Neural cell (in vitro differentiated cells): ENCODE measurements around the gene ATOH8.

Experiments
- EZH2 ChIP-seq: fragments of 200-600, 300-800 bp; shearing (Covaris generic), sonication (generic); IDR thresholded peaks from 2 replicates; pipeline ENCODE4 v1.6.1; 2014; ENCODE audit warnings: antibody characterized with exemption, low read length, borderline replicate concordance, mild to moderate bottlenecking; ENCODE audit not compliant: insufficient read depth, poor library complexity, severe bottlenecking
- POLR2AphosphoS5 ChIP-seq: IDR thresholded peaks from 2 replicates; pipeline ENCODE4 v1.6.1; 2012
- TAF1 ChIP-seq: IDR thresholded peaks from 2 replicates; pipeline ENCODE4 v1.6.1; 2012; ENCODE audit warnings: low read depth
- TF ChIP-seq, protein P1 (sequence below): fragments of 450-650 bp; IDR thresholded peaks from 2 replicates; pipeline ENCODE4 v1.5.1; 2014; ENCODE audit warnings: antibody characterized with exemption, mild to moderate bottlenecking, moderate library complexity; ENCODE audit not compliant: poor library complexity, severe bottlenecking
- TF ChIP-seq, protein P2 (sequence below): IDR thresholded peaks from 2 replicates; pipeline ENCODE4 v1.6.1; 2012; ENCODE audit warnings: borderline replicate concordance

DNA sequence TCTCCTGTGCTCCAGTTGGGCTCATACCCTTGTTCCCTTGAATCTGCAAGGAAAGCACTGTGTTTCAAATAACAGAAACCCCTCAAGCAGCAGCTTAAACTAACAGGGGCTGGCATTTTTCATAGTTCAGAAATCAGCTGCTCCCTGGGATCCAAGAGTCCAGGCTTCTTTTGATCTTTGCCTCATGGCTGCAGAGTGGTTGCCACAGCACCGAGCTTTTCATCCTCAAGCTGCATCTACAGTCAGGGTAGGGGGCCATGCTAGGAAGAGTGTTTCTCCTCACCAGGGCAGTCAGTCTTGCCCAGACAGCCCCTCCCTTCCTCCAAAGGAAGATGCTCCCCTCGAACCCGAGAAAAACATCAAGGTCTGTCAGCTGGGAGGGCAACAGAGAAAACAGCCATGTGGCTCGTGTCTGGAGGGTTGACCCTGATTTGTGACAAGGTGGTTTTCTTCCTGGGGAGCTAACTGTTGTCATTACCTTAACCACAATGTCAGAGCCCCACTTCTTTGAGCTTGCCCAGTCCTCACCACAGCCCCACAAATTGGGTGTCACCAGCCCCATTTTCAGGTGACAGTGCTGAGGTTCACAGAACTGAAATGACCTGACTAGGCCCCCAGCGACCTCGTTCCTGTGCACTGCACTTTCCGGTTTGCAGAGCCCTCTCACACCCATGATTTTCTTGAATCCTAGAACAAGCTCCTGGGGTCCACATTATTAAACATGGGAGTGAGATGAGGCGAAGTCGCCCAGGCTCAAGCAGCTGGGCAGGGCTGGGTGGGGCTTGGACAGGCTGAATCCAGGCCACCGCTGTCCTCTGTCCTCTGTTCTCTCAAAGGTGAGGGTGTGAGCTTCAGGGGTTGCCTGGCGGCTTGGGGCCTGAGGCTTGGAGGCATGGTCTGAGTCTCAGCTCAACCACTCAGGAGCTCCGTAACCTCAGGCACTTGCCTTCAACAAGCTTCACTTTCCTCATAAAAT lies 21.9 kb downstream of the ATOH8 start:
- TF ChIP-seq TAF1 (no peak), EZH2 (no peak), POLR2AphosphoS5 (no peak)
- TF ChIP-seq, protein P1, sequence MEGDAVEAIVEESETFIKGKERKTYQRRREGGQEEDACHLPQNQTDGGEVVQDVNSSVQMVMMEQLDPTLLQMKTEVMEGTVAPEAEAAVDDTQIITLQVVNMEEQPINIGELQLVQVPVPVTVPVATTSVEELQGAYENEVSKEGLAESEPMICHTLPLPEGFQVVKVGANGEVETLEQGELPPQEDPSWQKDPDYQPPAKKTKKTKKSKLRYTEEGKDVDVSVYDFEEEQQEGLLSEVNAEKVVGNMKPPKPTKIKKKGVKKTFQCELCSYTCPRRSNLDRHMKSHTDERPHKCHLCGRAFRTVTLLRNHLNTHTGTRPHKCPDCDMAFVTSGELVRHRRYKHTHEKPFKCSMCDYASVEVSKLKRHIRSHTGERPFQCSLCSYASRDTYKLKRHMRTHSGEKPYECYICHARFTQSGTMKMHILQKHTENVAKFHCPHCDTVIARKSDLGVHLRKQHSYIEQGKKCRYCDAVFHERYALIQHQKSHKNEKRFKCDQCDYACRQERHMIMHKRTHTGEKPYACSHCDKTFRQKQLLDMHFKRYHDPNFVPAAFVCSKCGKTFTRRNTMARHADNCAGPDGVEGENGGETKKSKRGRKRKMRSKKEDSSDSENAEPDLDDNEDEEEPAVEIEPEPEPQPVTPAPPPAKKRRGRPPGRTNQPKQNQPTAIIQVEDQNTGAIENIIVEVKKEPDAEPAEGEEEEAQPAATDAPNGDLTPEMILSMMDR = no peak
- TF ChIP-seq, protein P2, sequence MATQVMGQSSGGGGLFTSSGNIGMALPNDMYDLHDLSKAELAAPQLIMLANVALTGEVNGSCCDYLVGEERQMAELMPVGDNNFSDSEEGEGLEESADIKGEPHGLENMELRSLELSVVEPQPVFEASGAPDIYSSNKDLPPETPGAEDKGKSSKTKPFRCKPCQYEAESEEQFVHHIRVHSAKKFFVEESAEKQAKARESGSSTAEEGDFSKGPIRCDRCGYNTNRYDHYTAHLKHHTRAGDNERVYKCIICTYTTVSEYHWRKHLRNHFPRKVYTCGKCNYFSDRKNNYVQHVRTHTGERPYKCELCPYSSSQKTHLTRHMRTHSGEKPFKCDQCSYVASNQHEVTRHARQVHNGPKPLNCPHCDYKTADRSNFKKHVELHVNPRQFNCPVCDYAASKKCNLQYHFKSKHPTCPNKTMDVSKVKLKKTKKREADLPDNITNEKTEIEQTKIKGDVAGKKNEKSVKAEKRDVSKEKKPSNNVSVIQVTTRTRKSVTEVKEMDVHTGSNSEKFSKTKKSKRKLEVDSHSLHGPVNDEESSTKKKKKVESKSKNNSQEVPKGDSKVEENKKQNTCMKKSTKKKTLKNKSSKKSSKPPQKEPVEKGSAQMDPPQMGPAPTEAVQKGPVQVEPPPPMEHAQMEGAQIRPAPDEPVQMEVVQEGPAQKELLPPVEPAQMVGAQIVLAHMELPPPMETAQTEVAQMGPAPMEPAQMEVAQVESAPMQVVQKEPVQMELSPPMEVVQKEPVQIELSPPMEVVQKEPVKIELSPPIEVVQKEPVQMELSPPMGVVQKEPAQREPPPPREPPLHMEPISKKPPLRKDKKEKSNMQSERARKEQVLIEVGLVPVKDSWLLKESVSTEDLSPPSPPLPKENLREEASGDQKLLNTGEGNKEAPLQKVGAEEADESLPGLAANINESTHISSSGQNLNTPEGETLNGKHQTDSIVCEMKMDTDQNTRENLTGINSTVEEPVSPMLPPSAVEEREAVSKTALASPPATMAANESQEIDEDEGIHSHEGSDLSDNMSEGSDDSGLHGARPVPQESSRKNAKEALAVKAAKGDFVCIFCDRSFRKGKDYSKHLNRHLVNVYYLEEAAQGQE = no peak
